ENCODE measurements around the gene ARHGAP33. TPM values are rescaled to one million over a fixed set of nuclear protein-coding genes. Genes with fewer than 3 reads are reported as not detected.

Gene ARHGAP33
- total RNA-seq, 2 donors from 2014 or later = 6.0 to 25.0 TPM

- no peak for DNase-seq
- no peak for TF ChIP-seq CTCF (IDR thresholded peaks at IDR 0.05)
- Histone ChIP-seq H3K36me3 (peaks cover 34% of the 10 kb centered on the region), H3K4me3 (no peak overlapping the region), H3K27ac (no peak overlapping the region), H3K27me3 (no peaks in the 10 kb centered on the region), H3K4me1 (no peaks in the 10 kb centered on the region), H3K9ac (ENCODE audit: low read depth in 2 of 2, low read length in 2 of 2) (no peak overlapping the region), H3K9me3 (no peaks in the 10 kb centered on the region)
- intact Hi-C loops (cut with DNase I) = no loop called here
These were observed 45.0 kb upstream of the ARHGAP33 start for GRCh38 chr19:35730326-35730725.

- no peak overlapping the region for H3K27ac ChIP-seq
- H3K9me3 ChIP-seq = no peaks in the 10 kb centered on the region
- no peak overlapping the region for H3K9ac ChIP-seq (ENCODE audit: low read depth in 2 of 2, low read length in 2 of 2)
- no peak for DNase-seq
- TF ChIP-seq CTCF (IDR thresholded peaks at IDR 0.05) = no peak
- H3K36me3 ChIP-seq = peaks cover 24% of the 10 kb centered on the region
- intact Hi-C loops (cut with DNase I) = no loop called here
- no peaks in the 10 kb centered on the region for H3K27me3 ChIP-seq
- H3K4me1 ChIP-seq = no peaks in the 10 kb centered on the region
- H3K4me3 ChIP-seq = no peak overlapping the region
These were observed 44.0 kb upstream of the ARHGAP33 start for GRCh38 chr19:35731353-35731752.

GRCh38 chr19:35731779-35732405 lies 43.5 kb upstream of the ARHGAP33 start:
- H3K27me3 ChIP-seq = no peaks in the 10 kb centered on the region
- H3K27ac ChIP-seq = no peak overlapping the region
- intact Hi-C loops (cut with DNase I) = no loop called here
- H3K4me3 ChIP-seq = no peak overlapping the region
- no peaks in the 10 kb centered on the region for H3K9me3 ChIP-seq
- peaks cover 22% of the 10 kb centered on the region for H3K36me3 ChIP-seq
- no peaks in the 10 kb centered on the region for H3K4me1 ChIP-seq
- TF ChIP-seq CTCF (IDR thresholded peaks at IDR 0.05) = no peak
- DNase-seq = no peak
- no peak overlapping the region for H3K9ac ChIP-seq (ENCODE audit: low read depth in 2 of 2, low read length in 2 of 2)

GRCh38 chr19:35732540-35733179 lies 42.7 kb upstream of the ARHGAP33 start:
- no peak overlapping the region for H3K4me3 ChIP-seq
- DNase-seq = no peak
- intact Hi-C loops (cut with DNase I) = no loop called here
- no peak for TF ChIP-seq CTCF (IDR thresholded peaks at IDR 0.05)
- H3K9ac ChIP-seq (ENCODE audit: low read depth in 2 of 2, low read length in 2 of 2) = no peak overlapping the region
- no peak overlapping the region for H3K27ac ChIP-seq
- no peaks in the 10 kb centered on the region for H3K27me3 ChIP-seq
- peaks cover 14% of the 10 kb centered on the region for H3K36me3 ChIP-seq
- no peaks in the 10 kb centered on the region for H3K4me1 ChIP-seq
- H3K9me3 ChIP-seq = no peaks in the 10 kb centered on the region

- H3K27ac ChIP-seq = no peak overlapping the region
- TF ChIP-seq CTCF (IDR thresholded peaks at IDR 0.05) = no peak
These were observed 41.9 kb upstream of the ARHGAP33 start for GRCh38 chr19:35733180-35734125.

More at GRCh38 chr19:35733180-35734125, 41.9 kb upstream of the ARHGAP33 start:
- no peaks in the 10 kb centered on the region for H3K9me3 ChIP-seq
- intact Hi-C loops (cut with DNase I) = no loop called here
- H3K36me3 ChIP-seq = peaks cover 12% of the 10 kb centered on the region
- H3K4me3 ChIP-seq = no peak overlapping the region
- no peaks in the 10 kb centered on the region for H3K27me3 ChIP-seq
- H3K4me1 ChIP-seq = no peaks in the 10 kb centered on the region
- no peak for DNase-seq
- no peak overlapping the region for H3K9ac ChIP-seq (ENCODE audit: low read depth in 2 of 2, low read length in 2 of 2)

Data from colonic mucosa (tissue), 4 donors.